Measurements from ENCODE around the gene SLC35E3.

Gene SLC35E3

GRCh38 chr12:68746572-68747180, 700 bp downstream of the SLC35E3 start:
- FAIRE-seq (no peak), DNase-seq (ENCODE audit: insufficient read length, low spot score) (no peak)
- TF ChIP-seq CTCF (IDR thresholded peaks at IDR 0.05; ENCODE audit: insufficient read depth, missing control alignments) = no peak

GRCh38 chr12:68749443-68749842, 3.5 kb downstream of the SLC35E3 start:
- FAIRE-seq = no peak
- DNase-seq (ENCODE audit: insufficient read length, low spot score) = no peak
- TF ChIP-seq CTCF (IDR thresholded peaks at IDR 0.05; ENCODE audit: insufficient read depth, missing control alignments) = no peak

- no peak for TF ChIP-seq CTCF (IDR thresholded peaks at IDR 0.05; ENCODE audit: insufficient read depth, missing control alignments)
- DNase-seq (ENCODE audit: insufficient read length, low spot score) (no peak), FAIRE-seq (no peak)
These were observed 3.9 kb downstream of the SLC35E3 start for GRCh38 chr12:68749861-68750260.

- FAIRE-seq = no peak
- no peak for TF ChIP-seq CTCF (IDR thresholded peaks at IDR 0.05; ENCODE audit: insufficient read depth, missing control alignments)
- no peak for DNase-seq (ENCODE audit: insufficient read length, low spot score)
These were observed 4.5 kb downstream of the SLC35E3 start for GRCh38 chr12:68750506-68750905.

GRCh38 chr12:68755536-68756243, 9.7 kb downstream of the SLC35E3 start:
- FAIRE-seq (no peak), DNase-seq (ENCODE audit: insufficient read length, low spot score) (no peak)
- no peak for TF ChIP-seq CTCF (IDR thresholded peaks at IDR 0.05; ENCODE audit: insufficient read depth, missing control alignments)

- FAIRE-seq = no peak
- no peak for TF ChIP-seq CTCF (IDR thresholded peaks at IDR 0.05; ENCODE audit: insufficient read depth, missing control alignments)
- DNase-seq (ENCODE audit: insufficient read length, low spot score) = no peak
These were observed 13.9 kb downstream of the SLC35E3 start for GRCh38 chr12:68759852-68760251.

- FAIRE-seq = no peak
- no peak for TF ChIP-seq CTCF (IDR thresholded peaks at IDR 0.05; ENCODE audit: insufficient read depth, missing control alignments)
- no peak for DNase-seq (ENCODE audit: insufficient read length, low spot score)
These were observed 14.9 kb downstream of the SLC35E3 start for GRCh38 chr12:68760806-68761441.
